ENCODE data around the gene SLC27A3.

SLC27A3 gene

GRCh38 chr1:153768316-153769181, 6.7 kb upstream of the SLC27A3 start:
- no peak for TF ChIP-seq MAX (IDR thresholded peaks at IDR 0.05)
- TF ChIP-seq YY1 (IDR thresholded peaks at IDR 0.05; ENCODE audit: low read depth), result no peak
- no peak for TF ChIP-seq TEAD4 (IDR thresholded peaks at IDR 0.05)
- TF ChIP-seq CEBPB (IDR thresholded peaks at IDR 0.05), result no peak
- no peak for TF ChIP-seq TCF12 (IDR thresholded peaks at IDR 0.05; ENCODE audit: low read depth)
- no peak for TF ChIP-seq RAD21 (IDR thresholded peaks at IDR 0.05; ENCODE audit: low read depth)
- no peak for TF ChIP-seq REST (IDR thresholded peaks at IDR 0.05; ENCODE audit: low read depth)
- no peak for TF ChIP-seq NFIC (IDR thresholded peaks at IDR 0.05)
- no peak for TF ChIP-seq CREB1 (IDR thresholded peaks at IDR 0.05; ENCODE audit: low read depth)
- no peak for TF ChIP-seq TAF1 (IDR thresholded peaks at IDR 0.05; ENCODE audit: low read depth)
- no peak for TF ChIP-seq ZBTB7A (IDR thresholded peaks at IDR 0.05; ENCODE audit: low read depth)
- no peak for TF ChIP-seq USF1 (IDR thresholded peaks at IDR 0.05)
- no peak for TF ChIP-seq EP300 (IDR thresholded peaks at IDR 0.05; ENCODE audit: borderline replicate concordance)
- no peak for TF ChIP-seq FOXM1 (IDR thresholded peaks at IDR 0.05; ENCODE audit: borderline replicate concordance, low read depth)
- no peak for TF ChIP-seq EGR1 (IDR thresholded peaks at IDR 0.05)

GRCh38 chr1:153769221-153769620, 6.0 kb upstream of the SLC27A3 start:
- TF ChIP-seq FOXM1 (IDR thresholded peaks at IDR 0.05; ENCODE audit: borderline replicate concordance, low read depth) (no peak), MAX (IDR thresholded peaks at IDR 0.05) (no peak), YY1 (IDR thresholded peaks at IDR 0.05; ENCODE audit: low read depth) (no peak), USF1 (IDR thresholded peaks at IDR 0.05) (no peak), TCF12 (IDR thresholded peaks at IDR 0.05; ENCODE audit: low read depth) (no peak), NFIC (IDR thresholded peaks at IDR 0.05) (no peak), TEAD4 (IDR thresholded peaks at IDR 0.05) (no peak), RAD21 (IDR thresholded peaks at IDR 0.05; ENCODE audit: low read depth) (no peak), CREB1 (IDR thresholded peaks at IDR 0.05; ENCODE audit: low read depth) (no peak), EP300 (IDR thresholded peaks at IDR 0.05; ENCODE audit: borderline replicate concordance) (no peak), ZBTB7A (IDR thresholded peaks at IDR 0.05; ENCODE audit: low read depth) (no peak)

GRCh38 chr1:153770797-153771196, 4.4 kb upstream of the SLC27A3 start:
- TF ChIP-seq REST (IDR thresholded peaks at IDR 0.05; ENCODE audit: low read depth) (no peak), TEAD4 (IDR thresholded peaks at IDR 0.05) (no peak), USF1 (IDR thresholded peaks at IDR 0.05) (no peak), EGR1 (IDR thresholded peaks at IDR 0.05) (no peak), CEBPB (IDR thresholded peaks at IDR 0.05) (no peak), CREB1 (IDR thresholded peaks at IDR 0.05; ENCODE audit: low read depth) (no peak), TAF1 (IDR thresholded peaks at IDR 0.05; ENCODE audit: low read depth) (no peak), FOXM1 (IDR thresholded peaks at IDR 0.05; ENCODE audit: borderline replicate concordance, low read depth) (no peak)

- no peak for TF ChIP-seq MAX (IDR thresholded peaks at IDR 0.05)
Observed at GRCh38 chr1:153771261-153771660, 3.9 kb upstream of the SLC27A3 start.

GRCh38 chr1:153771841-153772593, 3.2 kb upstream of the SLC27A3 start:
- TF ChIP-seq RAD21 (IDR thresholded peaks at IDR 0.05; ENCODE audit: low read depth) (peak; percentile 29; the same call in 1 of the 2 replicates), ZBTB7A (IDR thresholded peaks at IDR 0.05; ENCODE audit: low read depth) (no peak), YY1 (IDR thresholded peaks at IDR 0.05; ENCODE audit: low read depth) (no peak), CEBPB (IDR thresholded peaks at IDR 0.05) (no peak)

Measured in Ishikawa (cell line).